ENCODE results near the gene P2RY8.

DNA sequence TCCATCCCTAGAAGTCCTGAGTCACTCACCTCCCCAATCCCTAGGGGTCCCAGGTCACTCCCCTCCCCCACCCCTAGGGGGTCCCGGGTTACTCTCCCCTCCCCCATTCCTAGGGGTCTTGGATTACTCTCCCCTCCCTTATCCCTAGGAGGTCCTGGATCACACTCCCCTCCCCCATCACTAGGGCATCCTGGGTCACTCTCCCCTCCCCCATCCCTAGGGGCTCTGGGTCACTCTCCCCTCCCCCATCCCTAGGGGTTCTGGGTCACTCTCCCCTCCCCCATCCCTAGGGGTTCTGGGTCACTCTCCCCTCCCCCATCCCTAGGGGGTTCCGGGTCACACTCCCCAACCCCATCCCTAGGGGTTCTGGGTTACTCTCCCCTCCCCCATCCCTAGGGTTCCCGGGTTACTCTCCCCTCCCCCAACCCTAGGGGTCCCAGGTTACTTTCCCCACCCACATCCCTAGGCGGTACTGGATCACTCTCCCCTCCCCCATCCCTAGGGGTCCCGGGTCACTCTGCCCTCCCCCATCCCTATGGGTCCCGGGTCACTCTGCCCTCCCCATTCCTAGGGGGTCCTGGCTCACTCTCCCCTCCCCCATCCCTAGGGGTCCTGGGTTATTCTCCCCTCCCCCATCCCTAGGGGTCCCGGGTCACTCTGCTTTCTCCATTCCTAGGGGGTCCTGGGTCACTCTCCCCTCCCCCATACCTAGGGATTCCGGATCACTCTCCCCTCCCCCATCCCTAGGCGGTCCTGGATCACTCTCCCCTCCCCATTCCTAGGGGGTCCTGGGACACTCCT is 86.4 kb downstream of the P2RY8 start:
- TF ChIP-seq CTCF (IDR thresholded peaks at IDR 0.05) = no peak
- no peak for TF ChIP-seq POLR2A (IDR thresholded peaks at IDR 0.05)
